ENCODE results near the gene SNX22.

- no peak for TF ChIP-seq E2F5 (CRISPR knock-in tag; IDR thresholded peaks at IDR 0.05)
- no peak for TF ChIP-seq ZNF77 (CRISPR knock-in tag; IDR thresholded peaks at IDR 0.05)
- no peak for TF ChIP-seq SP2 (IDR thresholded peaks at IDR 0.05; ENCODE audit: extremely low read depth, low read depth, low read length, poor library complexity, severe bottlenecking)
- no peak for TF ChIP-seq PHF8 (IDR thresholded peaks at IDR 0.05; ENCODE audit: borderline replicate concordance, low read length)
- TF ChIP-seq BRD4 (IDR thresholded peaks at IDR 0.05): no peak
- TF ChIP-seq CREB1 (IDR thresholded peaks at IDR 0.05): no peak
- no peak for TF ChIP-seq CREB1 (CRISPR knock-in tag; IDR thresholded peaks at IDR 0.05)
- no peak for TF ChIP-seq FOSL1 (tag; conservative IDR thresholded peaks at IDR 0.05)
- TF ChIP-seq SOX6 (IDR thresholded peaks at IDR 0.05): no peak
- TF ChIP-seq NFYB (IDR thresholded peaks at IDR 0.05; ENCODE audit: extremely low read depth, insufficient read length): no peak
- no peak for TF ChIP-seq HMG20A (CRISPR knock-in tag; conservative IDR thresholded peaks at IDR 0.05)
- TF ChIP-seq POLR2A (conservative IDR thresholded peaks at IDR 0.05): no peak
- TF ChIP-seq MAX (CRISPR knock-in tag; IDR thresholded peaks at IDR 0.05): no peak
- no peak for TF ChIP-seq ZNF75A (CRISPR knock-in tag; IDR thresholded peaks at IDR 0.05)
- no peak for TF ChIP-seq TCF7L2 (IDR thresholded peaks at IDR 0.05; ENCODE audit: low read depth, low read length)
Observed at GRCh38 chr15:64138331-64138941, 13.1 kb upstream of the SNX22 start.

Measured in K562 (cell line).